HL-60 (cell line): ENCODE data around the gene DIRAS2.
"Not testable (repeated sequence)": the region's sequence is repeated elsewhere in the genome, so short reads cannot be mapped to it uniquely, and the experiment has no call there.

Experiments used
- DNase-seq, 2 experiments: peaks; one replicate each; pipeline ENCODE4 v3.0.0-alpha.2; 2010 to 2020; ENCODE audit warnings: low read depth in 1 of 2, low spot score in 1 of 2
- H3K27ac ChIP-seq: fragments of 250-450 bp; sonication (Bioruptor Pico); replicated peaks from 2 replicates; pipeline ENCODE4 v1.5.1; 2020; ENCODE audit warnings: mild to moderate bottlenecking, moderate library complexity
- H3K27me3 ChIP-seq: fragments of 250-450 bp; sonication (Bioruptor Pico); 2 replicates; pipeline ENCODE4 v1.5.1; 2021; ENCODE audit warnings: mild to moderate bottlenecking, moderate library complexity; ENCODE audit not compliant: insufficient read depth, poor library complexity, severe bottlenecking
- H3K4me3 ChIP-seq: replicated peaks from 2 replicates; pipeline ENCODE4 v1.5.1; 2011; ENCODE audit warnings: mild to moderate bottlenecking, control low read depth, low read length; ENCODE audit not compliant: insufficient read depth
- GABPA ChIP-seq: IDR thresholded peaks from 2 replicates; pipeline ENCODE4 v1.6.1; 2012; ENCODE audit warnings: low read depth
- POLR2AphosphoS5 ChIP-seq: IDR thresholded peaks from 2 replicates; pipeline ENCODE4 v1.6.1; 2012; ENCODE audit warnings: low read depth
- SPI1 ChIP-seq: IDR thresholded peaks from 2 replicates; pipeline ENCODE4 v1.6.1; 2012; ENCODE audit warnings: low read depth, mild to moderate bottlenecking, borderline replicate concordance
- TF ChIP-seq, protein P1 (sequence below): IDR thresholded peaks from 2 replicates; pipeline ENCODE4 v1.6.1; 2012; ENCODE audit warnings: low read depth; ENCODE audit not compliant: insufficient replicate concordance
- TF ChIP-seq, protein P2 (sequence below): IDR thresholded peaks from one replicate; pipeline ENCODE4 v1.5.1; 2011; ENCODE audit warnings: low read length, control low read depth, inconsistent platforms; ENCODE audit not compliant: insufficient read depth

The DIRAS2 gene

DNA sequence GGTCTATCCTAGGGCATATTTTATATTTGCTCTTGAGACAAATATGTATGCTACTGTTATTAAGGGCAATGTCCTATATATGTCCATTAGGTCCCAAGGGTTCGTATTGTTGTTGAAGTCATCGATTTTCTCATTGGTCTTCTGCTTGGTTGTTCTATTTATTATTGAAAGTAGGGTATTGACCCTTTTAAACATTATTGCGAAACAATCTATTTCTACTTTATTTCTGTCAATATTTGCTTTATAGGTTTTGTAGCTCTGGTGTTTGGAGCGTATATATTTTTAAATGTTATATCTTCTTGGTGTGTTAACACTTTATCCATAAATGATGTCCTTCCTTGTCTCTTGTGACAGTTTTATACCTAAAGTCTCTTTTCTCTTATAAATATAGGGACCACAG is 16.2 kb upstream of the DIRAS2 start:
- DNase-seq, result no peak
- no peak for TF ChIP-seq SPI1
- H3K27me3 ChIP-seq, result peaks cover 8% of the 10 kb centered on the region
- H3K27ac ChIP-seq, result no peak overlapping the region
- H3K4me3 ChIP-seq, result no peak overlapping the region

DNA sequence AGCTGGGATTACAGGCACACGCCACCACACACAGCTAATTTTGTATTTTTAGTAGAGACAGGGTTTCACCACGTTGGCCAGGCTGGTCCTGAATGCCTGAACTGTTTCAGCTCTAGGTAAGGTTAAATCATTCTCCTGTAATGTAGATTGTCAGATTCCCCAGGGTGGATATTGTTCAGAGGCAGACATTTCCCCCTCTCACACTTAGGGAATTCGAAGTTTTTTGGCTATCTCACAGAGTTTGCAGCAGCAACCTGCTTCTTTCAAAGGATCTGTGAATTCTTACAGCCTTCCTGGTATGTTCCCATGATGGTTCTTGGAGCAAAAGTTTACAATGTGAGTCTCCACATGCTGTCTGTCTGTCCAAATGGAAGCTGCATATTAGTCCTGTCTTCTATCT is 15.6 kb upstream of the DIRAS2 start:
- TF ChIP-seq, protein P1, sequence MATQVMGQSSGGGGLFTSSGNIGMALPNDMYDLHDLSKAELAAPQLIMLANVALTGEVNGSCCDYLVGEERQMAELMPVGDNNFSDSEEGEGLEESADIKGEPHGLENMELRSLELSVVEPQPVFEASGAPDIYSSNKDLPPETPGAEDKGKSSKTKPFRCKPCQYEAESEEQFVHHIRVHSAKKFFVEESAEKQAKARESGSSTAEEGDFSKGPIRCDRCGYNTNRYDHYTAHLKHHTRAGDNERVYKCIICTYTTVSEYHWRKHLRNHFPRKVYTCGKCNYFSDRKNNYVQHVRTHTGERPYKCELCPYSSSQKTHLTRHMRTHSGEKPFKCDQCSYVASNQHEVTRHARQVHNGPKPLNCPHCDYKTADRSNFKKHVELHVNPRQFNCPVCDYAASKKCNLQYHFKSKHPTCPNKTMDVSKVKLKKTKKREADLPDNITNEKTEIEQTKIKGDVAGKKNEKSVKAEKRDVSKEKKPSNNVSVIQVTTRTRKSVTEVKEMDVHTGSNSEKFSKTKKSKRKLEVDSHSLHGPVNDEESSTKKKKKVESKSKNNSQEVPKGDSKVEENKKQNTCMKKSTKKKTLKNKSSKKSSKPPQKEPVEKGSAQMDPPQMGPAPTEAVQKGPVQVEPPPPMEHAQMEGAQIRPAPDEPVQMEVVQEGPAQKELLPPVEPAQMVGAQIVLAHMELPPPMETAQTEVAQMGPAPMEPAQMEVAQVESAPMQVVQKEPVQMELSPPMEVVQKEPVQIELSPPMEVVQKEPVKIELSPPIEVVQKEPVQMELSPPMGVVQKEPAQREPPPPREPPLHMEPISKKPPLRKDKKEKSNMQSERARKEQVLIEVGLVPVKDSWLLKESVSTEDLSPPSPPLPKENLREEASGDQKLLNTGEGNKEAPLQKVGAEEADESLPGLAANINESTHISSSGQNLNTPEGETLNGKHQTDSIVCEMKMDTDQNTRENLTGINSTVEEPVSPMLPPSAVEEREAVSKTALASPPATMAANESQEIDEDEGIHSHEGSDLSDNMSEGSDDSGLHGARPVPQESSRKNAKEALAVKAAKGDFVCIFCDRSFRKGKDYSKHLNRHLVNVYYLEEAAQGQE, result no peak
- TF ChIP-seq, protein P2, sequence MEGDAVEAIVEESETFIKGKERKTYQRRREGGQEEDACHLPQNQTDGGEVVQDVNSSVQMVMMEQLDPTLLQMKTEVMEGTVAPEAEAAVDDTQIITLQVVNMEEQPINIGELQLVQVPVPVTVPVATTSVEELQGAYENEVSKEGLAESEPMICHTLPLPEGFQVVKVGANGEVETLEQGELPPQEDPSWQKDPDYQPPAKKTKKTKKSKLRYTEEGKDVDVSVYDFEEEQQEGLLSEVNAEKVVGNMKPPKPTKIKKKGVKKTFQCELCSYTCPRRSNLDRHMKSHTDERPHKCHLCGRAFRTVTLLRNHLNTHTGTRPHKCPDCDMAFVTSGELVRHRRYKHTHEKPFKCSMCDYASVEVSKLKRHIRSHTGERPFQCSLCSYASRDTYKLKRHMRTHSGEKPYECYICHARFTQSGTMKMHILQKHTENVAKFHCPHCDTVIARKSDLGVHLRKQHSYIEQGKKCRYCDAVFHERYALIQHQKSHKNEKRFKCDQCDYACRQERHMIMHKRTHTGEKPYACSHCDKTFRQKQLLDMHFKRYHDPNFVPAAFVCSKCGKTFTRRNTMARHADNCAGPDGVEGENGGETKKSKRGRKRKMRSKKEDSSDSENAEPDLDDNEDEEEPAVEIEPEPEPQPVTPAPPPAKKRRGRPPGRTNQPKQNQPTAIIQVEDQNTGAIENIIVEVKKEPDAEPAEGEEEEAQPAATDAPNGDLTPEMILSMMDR, result no peak
- TF ChIP-seq POLR2AphosphoS5 (no peak), SPI1 (no peak)
- H3K27me3 ChIP-seq, result peaks cover 5% of the 10 kb centered on the region
- H3K4me3 ChIP-seq, result no peak overlapping the region
- no peak overlapping the region for H3K27ac ChIP-seq
- DNase-seq, result no peak

DNA sequence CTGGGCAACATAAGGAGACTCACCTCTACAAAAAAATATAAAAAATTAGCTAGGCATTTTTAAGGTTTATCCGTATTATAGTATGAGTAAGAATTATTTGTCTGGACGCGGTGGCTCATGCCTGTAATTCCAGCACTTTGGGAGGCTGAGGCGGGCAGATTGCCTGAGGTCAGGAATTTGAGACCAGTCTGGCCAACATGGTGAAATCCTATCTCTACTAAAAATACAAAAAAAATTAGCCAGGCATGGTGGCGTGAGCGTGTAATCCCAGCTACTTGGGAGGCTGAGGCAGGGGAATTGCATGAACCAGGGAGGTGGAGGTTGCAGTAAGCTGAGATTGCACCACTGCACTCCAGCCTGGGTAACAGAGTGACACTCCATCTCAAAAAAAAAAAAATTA is 14.3 kb upstream of the DIRAS2 start:
- not testable (repeated sequence) for DNase-seq, H3K27me3 ChIP-seq, H3K27ac ChIP-seq, H3K4me3 ChIP-seq

DNA sequence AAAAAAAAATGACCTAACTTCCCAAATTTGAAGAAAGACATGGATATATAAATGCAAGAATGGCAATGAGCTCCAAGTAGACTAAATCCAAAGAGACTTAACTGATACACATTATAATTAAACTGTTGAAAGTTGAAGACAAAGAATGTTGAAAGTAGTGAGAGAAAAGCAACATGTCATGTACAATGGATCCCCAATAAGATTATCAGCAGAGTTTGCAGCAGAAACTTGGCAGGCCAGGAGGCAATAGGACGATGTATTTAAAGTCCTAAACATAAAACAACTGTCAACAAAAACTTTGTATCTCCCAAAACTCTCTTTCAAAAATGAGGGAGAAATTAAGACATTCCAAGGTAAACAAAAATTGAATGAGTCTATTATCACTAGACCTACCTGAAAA is 8.6 kb upstream of the DIRAS2 start:
- no peak for DNase-seq
- no peak for TF ChIP-seq GABPA
- no peak for TF ChIP-seq POLR2AphosphoS5
- TF ChIP-seq, protein P2, result no peak
- no peak for TF ChIP-seq SPI1
- TF ChIP-seq, protein P1, result no peak
- no peak overlapping the region for H3K27ac ChIP-seq
- H3K4me3 ChIP-seq, result no peak overlapping the region
- H3K27me3 ChIP-seq, result peaks cover 3% of the 10 kb centered on the region

DNA sequence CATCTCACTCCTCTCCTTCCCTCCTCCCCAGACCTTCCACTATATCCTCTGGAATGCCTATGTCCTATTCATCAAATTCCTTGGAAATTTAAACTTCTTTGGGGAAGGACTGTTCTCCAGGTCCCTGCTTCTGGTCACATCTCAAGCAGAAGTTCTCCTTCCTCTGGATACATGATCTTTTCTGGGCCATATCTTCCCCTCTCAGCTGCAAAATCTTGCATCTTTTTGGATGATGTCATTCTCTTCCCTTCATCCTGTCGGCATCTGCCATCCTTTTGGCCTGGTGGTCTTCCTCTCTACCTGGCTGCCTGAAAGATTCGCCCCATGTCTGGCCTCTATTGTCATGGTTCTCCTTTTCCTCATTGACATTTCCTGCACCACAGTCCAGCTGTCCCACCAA is 5.2 kb upstream of the DIRAS2 start:
- DNase-seq, result no peak
- Histone ChIP-seq H3K27me3 (peaks cover 20% of the 10 kb centered on the region), H3K27ac (no peak overlapping the region), H3K4me3 (no peak overlapping the region)
- TF ChIP-seq, protein P2, result no peak
- TF ChIP-seq GABPA (no peak), POLR2AphosphoS5 (no peak), SPI1 (no peak)
- TF ChIP-seq, protein P1, result no peak
